Mammary epithelial cell (primary cell): ENCODE results near the gene PALD1.

ENCODE experiments used
- CTCF ChIP-seq, 2 donors: IDR thresholded peaks in 1 of 2; conservative IDR thresholded peaks in 1 of 2; 2 replicates each; pipeline ENCODE4 v1.5.1; 2011 to 2012; ENCODE audit warnings: inconsistent platforms in 2 of 2, low read length in 2 of 2, mild to moderate bottlenecking in 2 of 2, control low read depth in 1 of 2, low read depth in 1 of 2; ENCODE audit not compliant: insufficient read depth in 1 of 2; ENCODE audit errors: extremely low read depth in 1 of 2
- EZH2 ChIP-seq: IDR thresholded peaks from 2 replicates; pipeline ENCODE4 v1.6.1; 2012; ENCODE audit warnings: low read length, inconsistent platforms, borderline replicate concordance

GRCh38 chr10:70499836-70500167, 21.2 kb downstream of the PALD1 start:
- TF ChIP-seq CTCF (conservative IDR thresholded peaks at IDR 0.05 in 1 of 2, IDR thresholded peaks at IDR 0.05 in 1 of 2; ENCODE audit: extremely low read depth in 1 of 2, insufficient read depth in 1 of 2, low read depth in 1 of 2, low read length in 2 of 2) = no peak
- no peak for TF ChIP-seq EZH2
